HG03469 (cell line): ENCODE data around the gene ZNF418.

Source experiments
- ATAC-seq: cut with Tn5 transposase; IDR thresholded peaks from one replicate; pipeline ENCODE4 v1.9.1; 2021; ENCODE audit warnings: mild to moderate bottlenecking, moderate library complexity, moderate number of reproducible peaks; ENCODE audit not compliant: unreplicated experiment

Gene ZNF418

DNA sequence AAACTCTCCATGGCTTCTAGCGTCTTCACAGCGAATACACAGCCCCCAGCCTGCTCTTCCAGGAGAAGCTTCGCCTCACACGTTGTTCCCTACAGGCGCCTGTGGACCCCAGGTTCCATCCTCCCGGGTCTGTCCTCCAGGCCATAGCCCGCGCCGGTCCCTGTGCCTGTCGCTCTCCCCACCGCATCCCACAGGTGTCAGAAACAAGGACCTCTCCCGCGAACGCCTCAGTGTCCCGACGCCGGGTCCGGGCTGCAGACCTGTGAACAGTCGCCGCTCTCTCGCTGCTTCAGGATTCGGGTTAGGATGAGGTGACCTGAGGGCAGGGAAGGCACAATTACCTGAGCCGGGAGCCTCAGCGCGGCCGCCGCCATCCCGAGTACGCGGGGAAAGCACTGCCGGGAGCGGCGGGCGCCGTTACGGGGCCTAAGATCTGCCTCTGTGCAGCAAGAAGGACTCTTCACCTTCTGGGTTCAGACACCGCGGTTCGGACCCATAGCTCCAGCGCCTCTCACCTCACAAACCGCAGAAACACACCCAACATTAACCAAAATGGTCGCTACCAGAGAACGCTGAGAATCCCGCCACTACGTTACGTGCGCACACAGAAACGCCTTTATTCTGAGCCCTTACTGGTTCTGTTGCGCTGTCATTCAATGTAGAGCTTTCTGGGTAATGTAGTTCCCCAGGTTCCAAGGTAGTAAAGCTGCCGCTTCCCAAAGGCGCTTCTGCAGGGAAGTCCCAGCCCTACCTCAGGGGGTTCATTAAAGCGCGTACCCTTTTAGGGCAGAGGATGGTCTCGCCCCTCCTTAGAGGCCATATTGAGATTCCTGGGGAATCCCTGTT lies at the start of gene ZNF418:
TSS of gene ZNF418 (minus strand) at position 583 of the 846 bp plus-strand sequence. CDS start 1,580 bp downstream, outside the sequence.
- no peak for ATAC-seq

DNA sequence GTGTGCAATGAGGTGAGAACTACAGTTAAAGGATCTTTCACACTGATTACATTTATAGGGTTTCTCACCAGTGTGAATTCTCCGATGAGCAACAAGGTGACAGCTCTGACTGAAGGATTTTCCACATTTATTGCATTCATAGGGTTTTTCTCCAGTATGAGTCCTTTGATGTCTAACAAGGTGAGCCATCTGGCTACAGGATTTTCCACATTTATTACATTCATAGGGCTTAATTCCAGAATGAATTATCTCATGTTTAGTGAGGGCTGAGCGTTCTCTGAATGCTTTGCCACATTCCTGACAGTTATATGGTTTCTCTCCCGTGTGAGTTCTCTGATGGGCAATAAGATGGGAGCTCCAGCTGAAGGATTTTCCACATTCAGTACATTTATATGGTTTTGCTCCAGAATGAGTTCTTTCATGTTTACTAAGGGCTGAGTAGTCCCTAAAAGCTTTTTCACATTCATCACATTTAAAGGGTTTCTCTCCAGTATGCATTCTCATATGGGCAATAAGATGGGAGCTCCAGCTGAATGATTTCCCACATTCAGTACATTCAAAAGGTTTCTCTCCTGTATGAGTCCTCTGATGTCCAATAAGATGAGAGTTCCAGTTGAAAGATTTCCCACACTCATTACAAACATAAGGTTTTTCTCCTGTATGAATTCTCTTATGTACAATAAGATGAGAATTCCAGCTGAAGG lies 43.5 kb upstream of the ZNF418 start:
- ATAC-seq: no peak

- no peak for ATAC-seq
These were observed 39.2 kb upstream of the ZNF418 start, which contains the start of gene C19orf18 for GRCh38 chr19:57974434-57974833. Gene C19orf18, minus strand, starts transcription at chr19:57974534. Its CDS starts 102 bp downstream, at chr19:57974432.

GRCh38 chr19:57964761-57965160 lies 29.6 kb upstream of the ZNF418 start:
- ATAC-seq: no peak

- ATAC-seq: no peak
These were observed 26.6 kb upstream of the ZNF418 start for GRCh38 chr19:57961785-57962184.

DNA sequence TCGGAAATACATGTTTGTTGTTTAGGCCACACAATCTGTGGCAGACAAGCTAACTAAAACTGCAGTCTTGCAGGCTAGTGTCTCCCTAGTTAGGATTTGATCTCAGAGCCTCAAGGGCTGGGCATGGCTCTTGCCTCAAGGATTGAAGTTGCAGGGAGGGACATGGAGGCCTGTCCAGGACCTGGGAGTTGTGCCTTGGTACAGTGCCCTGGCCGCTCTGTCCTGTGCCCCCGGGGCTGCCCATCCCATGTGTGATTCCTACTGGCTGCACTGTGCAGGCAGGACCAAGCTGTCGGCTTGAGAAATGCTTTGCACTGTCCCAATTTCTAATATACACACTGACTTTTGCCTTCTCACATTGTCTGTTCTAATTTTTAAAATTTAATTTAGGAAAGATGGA lies 19.8 kb upstream of the ZNF418 start:
- ATAC-seq: no peak

DNA sequence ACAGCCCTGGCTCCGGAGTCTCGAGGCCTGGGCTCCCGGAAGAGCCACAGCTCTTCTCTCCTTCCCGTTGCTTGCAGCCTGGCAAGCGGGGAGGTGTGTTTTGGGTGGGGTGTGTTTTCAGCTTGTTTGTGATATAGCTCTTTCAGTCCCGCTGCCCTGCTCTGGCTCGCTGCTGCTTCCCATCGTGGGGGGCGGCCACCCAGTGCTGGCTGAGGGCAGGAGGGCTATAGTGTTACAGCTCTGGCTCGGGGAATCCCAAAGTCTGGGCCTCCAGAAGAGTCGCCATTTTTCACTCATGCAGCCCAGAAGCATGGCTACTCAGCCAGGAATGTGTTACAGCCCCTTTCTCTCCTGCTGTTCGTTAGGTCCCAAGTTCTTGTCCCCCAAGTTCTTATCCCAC lies 14.5 kb upstream of the ZNF418 start:
- no peak for ATAC-seq

- ATAC-seq: no peak
These were observed 14.1 kb upstream of the ZNF418 start for GRCh38 chr19:57949296-57949695.

DNA sequence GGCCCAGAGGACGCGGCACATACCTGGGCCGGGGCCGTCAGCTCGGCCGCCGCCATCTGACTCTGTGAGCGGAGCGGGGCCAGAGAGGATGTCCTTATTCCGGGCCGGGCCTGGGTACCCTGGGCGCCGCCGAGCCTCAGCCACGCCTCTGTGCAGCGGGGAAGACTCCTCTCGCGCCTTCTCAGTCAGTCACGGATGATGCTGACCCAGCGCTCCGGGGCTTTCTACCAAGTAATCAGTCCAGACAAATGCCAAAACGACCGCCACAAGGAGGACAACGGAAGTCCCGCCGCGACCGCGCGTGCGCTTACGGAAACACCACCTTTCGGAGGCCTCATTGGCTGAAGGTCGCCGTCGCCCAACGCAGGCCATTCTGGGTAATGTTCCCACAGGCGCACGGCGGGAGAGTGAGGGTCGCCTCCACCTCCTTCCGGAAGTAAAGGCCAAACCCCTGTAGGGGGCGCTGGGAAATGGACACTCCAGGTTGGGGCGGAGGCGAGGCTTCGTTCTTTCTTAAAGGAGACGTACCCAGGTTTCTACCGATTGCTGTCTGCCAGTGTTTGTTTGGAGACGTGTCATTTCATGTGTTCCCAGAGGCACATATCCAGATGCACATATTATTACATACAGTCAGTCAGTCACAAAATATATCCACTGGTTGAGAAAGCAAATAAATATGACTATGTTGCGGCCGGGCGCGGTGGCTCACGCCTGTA lies 12.4 kb upstream of the ZNF418 start, which contains the start of gene ZNF256:
TSS of gene ZNF256 (minus strand) at position 288 of the 716 bp plus-strand sequence. CDS start at position 56, 232 bp downstream.
- peak; percentile 59 for ATAC-seq

DNA sequence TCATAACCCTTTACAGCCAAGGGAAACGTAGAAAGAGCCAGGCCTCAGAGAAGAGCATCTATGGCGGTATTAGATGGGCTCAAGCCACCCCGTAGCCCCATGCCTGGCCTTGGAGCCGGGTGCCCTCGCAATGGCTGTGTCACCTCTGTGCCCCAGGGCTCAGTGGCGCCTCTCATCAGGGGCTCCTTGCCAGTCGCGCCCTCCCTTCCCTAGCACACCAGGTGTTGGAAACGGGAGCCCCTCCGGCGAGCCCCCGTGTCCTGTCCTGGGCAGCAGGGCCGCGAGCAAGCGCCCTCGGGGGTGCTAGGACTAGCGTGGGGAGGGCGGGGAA lies 11.9 kb upstream of the ZNF418 start:
- ATAC-seq: no peak

- ATAC-seq: no peak
These were observed 11.1 kb upstream of the ZNF418 start for GRCh38 chr19:57946316-57946715.

- ATAC-seq: no peak
These were observed 6.4 kb upstream of the ZNF418 start for GRCh38 chr19:57941593-57941992.

DNA sequence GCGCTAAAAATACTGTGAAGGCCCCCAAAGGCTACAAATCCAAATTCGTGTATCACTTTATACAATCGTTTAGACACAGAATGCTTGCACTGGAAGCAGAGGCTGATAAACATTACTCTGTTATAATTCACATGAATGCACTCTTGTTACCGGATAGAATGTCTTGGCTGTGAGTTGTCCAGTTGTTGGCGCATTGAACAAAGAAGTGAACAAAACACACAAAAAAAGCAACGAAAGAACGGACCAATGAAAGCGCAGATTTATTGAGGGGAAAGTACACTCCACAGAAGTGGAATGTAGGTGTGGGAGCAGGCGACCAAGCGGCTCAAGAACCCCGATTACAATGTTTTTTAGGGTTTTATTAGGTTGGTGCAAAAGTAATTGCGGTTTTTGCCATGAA lies 529 bp upstream of the ZNF418 start:
- ATAC-seq: no peak

- no peak for ATAC-seq
These were observed 7.6 kb downstream of the ZNF418 start for GRCh38 chr19:57927587-57927986.

DNA sequence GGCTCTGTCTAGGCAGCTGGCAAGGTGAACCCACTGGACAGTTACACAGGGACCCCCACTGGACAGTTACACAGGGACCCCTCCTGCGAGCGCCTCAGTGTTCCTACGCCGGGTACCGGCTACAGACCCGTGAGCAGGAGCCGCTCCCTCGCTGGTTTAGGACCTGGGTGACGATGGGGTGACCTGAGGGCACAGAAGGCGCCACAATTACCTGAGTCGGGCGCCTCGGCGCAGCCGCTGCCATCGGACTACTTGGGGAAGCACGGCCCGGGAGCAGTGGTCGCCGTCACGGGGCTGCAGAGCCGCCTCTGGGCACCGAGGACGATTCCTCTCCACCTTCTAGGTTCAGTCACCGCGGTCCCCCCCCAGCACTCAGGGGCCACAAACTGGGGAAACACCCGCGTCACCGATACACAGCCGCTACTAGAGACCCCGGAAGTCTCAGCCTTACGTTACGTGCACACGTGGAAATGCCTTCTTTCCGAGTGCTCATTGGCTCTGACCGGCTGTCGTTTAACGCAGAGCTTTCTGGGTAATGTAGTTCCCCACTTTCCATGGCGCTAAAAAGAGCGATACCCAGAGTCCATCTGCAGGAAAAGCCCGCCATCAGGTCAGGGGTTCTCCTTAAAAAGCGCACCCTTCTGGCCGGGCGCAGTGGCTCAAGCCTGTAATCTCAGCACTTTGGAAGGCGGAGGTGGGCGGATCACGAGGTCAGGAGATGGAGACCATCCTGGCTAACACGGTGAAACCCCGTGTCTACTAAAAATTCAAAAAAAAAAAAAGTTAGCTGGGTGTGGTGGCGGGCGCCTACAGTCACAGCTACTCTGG lies 18.8 kb downstream of the ZNF418 start, which contains the start of gene ZNF417:
TSS of gene ZNF417 (minus strand) at position 425 of the 828 bp plus-strand sequence. CDS start at position 244, 181 bp downstream.
- peak; percentile 96 for ATAC-seq

- ATAC-seq: no peak
These were observed 20.7 kb downstream of the ZNF418 start for GRCh38 chr19:57914531-57914930.

- ATAC-seq: no peak
These were observed 27.8 kb downstream of the ZNF418 start for GRCh38 chr19:57907394-57907793.

DNA sequence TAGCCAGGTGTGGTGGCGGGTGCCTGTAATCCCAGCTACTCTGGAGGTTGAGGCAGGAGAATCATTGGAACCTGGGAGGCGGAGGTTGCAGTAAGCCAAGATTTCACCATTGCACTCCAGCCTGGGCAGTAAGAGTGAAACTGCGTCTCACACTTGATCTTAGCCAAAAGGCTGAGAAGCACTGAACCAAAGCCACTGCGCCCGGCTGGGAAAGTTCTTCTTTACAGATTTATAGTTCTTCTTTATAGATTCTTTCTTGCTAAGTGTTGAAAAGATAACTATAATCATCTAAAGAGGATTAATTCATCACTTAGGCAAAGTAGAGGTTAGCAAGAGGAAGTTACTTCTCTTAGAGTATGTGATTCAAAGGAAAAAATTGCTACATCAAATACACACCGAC lies 29.9 kb downstream of the ZNF418 start:
- ATAC-seq: no peak

GRCh38 chr19:57903618-57904184 lies 31.5 kb downstream of the ZNF418 start:
- no peak for ATAC-seq

GRCh38 chr19:57900311-57900710 lies 34.9 kb downstream of the ZNF418 start:
- no peak for ATAC-seq
